ENCODE data around the gene EFNA2. TPM values are rescaled to one million over a fixed set of nuclear protein-coding genes. Genes with fewer than 3 reads are reported as not detected.
A peak's percentile ranks its signal among the peaks of the same experiment; 100 is the strongest.

Gene EFNA2
- total and polyA plus RNA-seq, 5 donors from 2014 or later, result not detected

DNA sequence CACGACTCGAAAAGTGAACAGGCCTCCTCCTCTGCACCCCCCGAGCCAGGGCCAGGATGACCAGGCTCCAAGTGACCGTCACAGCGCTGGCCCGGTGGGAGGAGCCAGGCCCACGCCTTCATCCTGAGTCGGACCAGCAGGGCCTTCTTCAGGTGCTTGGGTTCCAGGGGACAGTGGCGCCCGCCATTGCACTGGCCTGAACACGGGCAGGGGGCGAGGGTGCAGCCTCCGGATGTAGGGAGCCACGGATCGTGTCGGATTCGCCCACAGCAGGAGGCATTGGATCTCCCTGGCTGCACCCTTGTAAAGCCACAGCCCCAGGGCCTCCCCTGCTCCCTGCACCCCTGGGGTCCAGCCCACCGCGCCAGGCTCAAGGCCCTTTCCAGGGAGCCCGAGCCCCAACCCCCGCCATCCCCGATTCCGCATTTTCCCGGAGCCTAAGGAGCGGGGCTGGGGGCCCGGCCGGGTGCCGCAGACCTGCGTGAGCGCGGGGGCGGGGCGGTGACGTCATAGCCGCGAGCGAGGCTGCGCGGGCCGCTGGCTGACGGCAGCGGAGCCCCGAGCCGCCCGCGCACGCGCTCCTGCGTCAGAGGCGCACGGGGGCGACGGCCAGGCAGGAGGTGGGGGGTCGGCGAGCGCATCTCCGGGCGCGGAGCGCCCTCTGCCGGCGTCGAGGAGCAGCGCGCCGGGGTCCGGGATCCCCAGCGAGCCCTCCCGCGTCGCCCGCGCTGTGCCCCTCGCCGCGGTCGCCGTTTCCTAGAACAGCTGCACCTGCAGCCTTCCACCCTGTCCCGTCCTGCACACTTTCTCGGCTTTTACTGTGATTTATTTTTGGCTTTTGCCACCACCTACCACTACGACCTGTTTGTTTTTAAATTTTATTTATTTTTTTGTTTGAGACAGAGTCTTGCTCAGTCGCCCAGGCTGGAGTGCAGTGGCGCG lies 45.6 kb upstream of the EFNA2 start:
- DNase-seq (peak; percentile 87 to 93 (median 90)), ATAC-seq (ENCODE audit: low read depth in 2 of 2) (peak; percentile 55 to 59)
- no peaks in the 10 kb centered on the region for H3K36me3 Mint-ChIP-seq
- H3K4me3 Mint-ChIP-seq, result peak overlapping the region in 3 of 4 donors; percentile 83 to 96 (median 89)
- no peak overlapping the region for H3K4me3 ChIP-seq (ENCODE audit: low read depth, low read length)
- peaks cover 57% of the 10 kb centered on the region for H3K4me1 ChIP-seq (ENCODE audit: control insufficient read depth, insufficient read depth, low read length, poor library complexity, severe bottlenecking)
- H3K36me3 ChIP-seq (ENCODE audit: control insufficient read depth, insufficient read depth, low read length), result no peaks in the 10 kb centered on the region
- no peaks in the 10 kb centered on the region for H3K27me3 ChIP-seq (ENCODE audit: control insufficient read depth, insufficient read depth, low read length)
- peaks cover 0 to 3% (median 0%) of the 10 kb centered on the region in 7 donors for H3K9me3 Mint-ChIP-seq
- peaks cover 21% of the 10 kb centered on the region for H3K27me3 Mint-ChIP-seq
- peak overlapping the region; percentile 61 for H3K27ac ChIP-seq (ENCODE audit: insufficient read depth, low read length, poor library complexity, severe bottlenecking)
- no peaks in the 10 kb centered on the region for H3K9me3 ChIP-seq (ENCODE audit: control insufficient read depth in 2 of 2, low read length in 2 of 2)
- H3K27ac Mint-ChIP-seq, result peak overlapping the region in 1 of 3 donors; percentile 71
- peaks cover 0 to 46% (median 20%) of the 10 kb centered on the region in 4 donors for H3K4me1 Mint-ChIP-seq

DNA sequence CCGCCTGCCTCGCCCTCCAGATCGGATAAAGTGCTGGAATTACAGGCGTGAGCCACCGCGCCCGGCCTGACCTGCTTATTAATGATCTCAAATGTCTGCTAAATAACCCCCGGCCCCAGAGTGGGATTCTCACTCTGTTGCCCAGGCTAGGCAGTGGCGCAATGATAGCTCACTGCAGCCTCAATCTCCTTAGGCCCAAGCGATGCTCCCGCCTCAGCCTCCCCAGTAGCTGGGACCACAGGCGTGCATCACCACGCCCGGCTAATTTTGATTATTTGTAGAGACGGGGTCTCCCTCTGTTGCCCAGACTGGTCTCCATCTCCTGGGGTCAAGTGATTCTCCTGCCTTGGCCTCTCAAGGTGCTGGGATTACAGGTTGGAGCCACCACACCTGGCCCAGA lies 44.7 kb upstream of the EFNA2 start:
- peaks cover 0 to 46% (median 20%) of the 10 kb centered on the region in 4 donors for H3K4me1 Mint-ChIP-seq
- DNase-seq, result no peak
- H3K4me3 ChIP-seq (ENCODE audit: low read depth, low read length), result peak overlapping the region; percentile 41

DNA sequence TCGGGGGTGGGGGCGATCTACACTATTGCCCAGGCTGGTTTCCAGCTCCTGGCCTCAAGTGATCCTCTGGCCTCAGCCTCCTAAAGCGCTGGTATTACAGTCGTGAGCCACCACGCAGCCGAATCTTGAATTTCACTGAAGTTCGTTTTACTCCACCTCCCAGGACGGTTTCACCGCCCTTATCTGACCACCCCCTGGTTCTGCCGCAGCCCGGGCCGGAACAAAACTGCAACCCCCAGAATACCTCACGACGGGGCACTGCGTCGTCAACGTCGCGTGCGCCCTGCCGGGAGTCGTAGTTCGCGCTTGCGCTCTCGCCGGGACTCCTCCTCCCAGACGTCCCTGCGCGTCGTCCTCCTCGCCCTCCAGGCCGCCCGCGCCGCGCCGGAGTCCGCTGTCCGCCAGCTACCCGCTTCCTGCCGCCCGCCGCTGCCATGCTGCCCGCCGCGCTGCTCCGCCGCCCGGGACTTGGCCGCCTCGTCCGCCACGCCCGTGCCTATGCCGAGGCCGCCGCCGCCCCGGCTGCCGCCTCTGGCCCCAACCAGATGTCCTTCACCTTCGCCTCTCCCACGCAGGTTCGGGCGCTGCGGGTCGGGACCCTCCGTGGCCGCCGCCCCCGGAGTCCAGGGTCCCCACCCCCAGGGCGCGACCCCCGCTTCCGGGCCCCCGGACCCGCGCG lies 44.1 kb upstream of the EFNA2 start, which contains the start of gene ATP5F1D:
ATP5F1D (plus strand) TSS at position 335 of the 679 bp plus-strand sequence; CDS start at position 435, 100 bp downstream.
- Mint-ChIP-seq H3K27ac (peak within 1 kb of the TSS; percentile 96 to 98 (median 97)), H3K4me1 (peaks cover 0 to 46% (median 20%) of the 10 kb centered on the region in 4 donors)
- H3K27ac ChIP-seq (ENCODE audit: insufficient read depth, low read length, poor library complexity, severe bottlenecking), result peak within 1 kb of the TSS; percentile 74

More for the DNA sequence above, 44.7 kb upstream of the EFNA2 start:
- H3K36me3 ChIP-seq (ENCODE audit: control insufficient read depth, insufficient read depth, low read length), result no peaks in the 10 kb centered on the region
- Mint-ChIP-seq H3K27ac (peak overlapping the region; percentile 96 to 98 (median 97)), H3K36me3 (no peaks in the 10 kb centered on the region), H3K27me3 (peaks cover 21% of the 10 kb centered on the region), H3K9me3 (peaks cover 0 to 3% (median 0%) of the 10 kb centered on the region in 7 donors), H3K4me3 (peak overlapping the region; percentile 89 to 96 (median 94))
- H3K9me3 ChIP-seq (ENCODE audit: control insufficient read depth in 2 of 2, low read length in 2 of 2), result no peaks in the 10 kb centered on the region
- no peaks in the 10 kb centered on the region for H3K27me3 ChIP-seq (ENCODE audit: control insufficient read depth, insufficient read depth, low read length)
- ATAC-seq (ENCODE audit: low read depth in 2 of 2), result no peak
- peak overlapping the region; percentile 74 for H3K27ac ChIP-seq (ENCODE audit: insufficient read depth, low read length, poor library complexity, severe bottlenecking)
- peaks cover 62% of the 10 kb centered on the region for H3K4me1 ChIP-seq (ENCODE audit: control insufficient read depth, insufficient read depth, low read length, poor library complexity, severe bottlenecking)

DNA sequence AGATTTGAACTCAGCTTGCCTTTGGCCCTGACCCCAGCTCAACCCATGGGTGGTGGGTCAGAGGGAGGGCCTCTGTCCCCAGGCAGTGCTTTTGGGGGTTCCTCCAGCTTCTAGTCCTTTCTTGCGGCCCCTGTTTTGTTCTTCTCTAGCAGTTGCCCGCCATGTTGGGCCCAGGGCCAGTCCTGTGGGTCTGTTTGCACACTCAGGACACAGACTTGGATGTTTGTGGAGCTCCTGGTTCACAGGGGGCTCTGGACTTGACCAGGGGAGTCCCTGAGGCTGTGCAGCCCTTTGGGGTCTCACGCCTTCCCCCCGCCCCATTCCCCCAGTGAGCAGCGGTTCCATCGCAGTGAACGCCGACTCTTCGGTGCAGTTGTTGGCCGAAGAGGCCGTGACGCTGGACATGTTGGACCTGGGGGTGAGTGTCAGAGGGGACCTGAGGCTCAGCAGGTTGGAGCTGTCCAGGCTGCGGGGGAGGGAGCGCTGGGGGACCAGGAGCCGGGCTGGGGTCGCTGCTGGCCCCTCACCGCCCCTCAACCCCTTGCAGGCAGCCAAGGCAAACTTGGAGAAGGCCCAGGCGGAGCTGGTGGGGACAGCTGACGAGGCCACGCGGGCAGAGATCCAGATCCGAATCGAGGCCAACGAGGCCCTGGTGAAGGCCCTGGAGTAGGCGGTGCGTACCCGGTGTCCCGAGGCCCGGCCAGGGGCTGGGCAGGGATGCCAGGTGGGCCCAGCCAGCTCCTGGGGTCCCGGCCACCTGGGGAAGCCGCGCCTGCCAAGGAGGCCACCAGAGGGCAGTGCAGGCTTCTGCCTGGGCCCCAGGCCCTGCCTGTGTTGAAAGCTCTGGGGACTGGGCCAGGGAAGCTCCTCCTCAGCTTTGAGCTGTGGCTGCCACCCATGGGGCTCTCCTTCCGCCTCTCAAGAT lies 41.6 kb upstream of the EFNA2 start:
- Histone ChIP-seq H3K36me3 (ENCODE audit: control insufficient read depth, insufficient read depth, low read length) (no peaks in the 10 kb centered on the region), H3K27me3 (ENCODE audit: control insufficient read depth, insufficient read depth, low read length) (no peaks in the 10 kb centered on the region), H3K9me3 (ENCODE audit: control insufficient read depth in 2 of 2, low read length in 2 of 2) (no peaks in the 10 kb centered on the region), H3K4me3 (ENCODE audit: low read depth, low read length) (no peak overlapping the region), H3K4me1 (ENCODE audit: control insufficient read depth, insufficient read depth, low read length, poor library complexity, severe bottlenecking) (peaks cover 54% of the 10 kb centered on the region), H3K27ac (ENCODE audit: insufficient read depth, low read length, poor library complexity, severe bottlenecking) (peak overlapping the region; percentile 57)
- peak; percentile 38 to 47 for ATAC-seq (ENCODE audit: low read depth in 2 of 2)
- Mint-ChIP-seq H3K4me3 (peak overlapping the region; percentile 61 to 96 (median 86)), H3K9me3 (peaks cover 0 to 3% (median 0%) of the 10 kb centered on the region in 7 donors), H3K27ac (peak overlapping the region in 2 of 3 donors; percentile 86 to 93), H3K36me3 (no peaks in the 10 kb centered on the region), H3K27me3 (peaks cover 12% of the 10 kb centered on the region), H3K4me1 (peaks cover 0 to 38% (median 15%) of the 10 kb centered on the region in 4 donors)
- DNase-seq, result peak; percentile 75 to 87 (median 87)

More for the DNA sequence above, 44.1 kb upstream of the EFNA2 start, which contains the start of gene ATP5F1D:
- peak; percentile 68 to 70 for ATAC-seq (ENCODE audit: low read depth in 2 of 2)
- no peaks in the 10 kb centered on the region for H3K36me3 ChIP-seq (ENCODE audit: control insufficient read depth, insufficient read depth, low read length)
- peaks cover 21% of the 10 kb centered on the region for H3K27me3 Mint-ChIP-seq
- DNase-seq, result peak; percentile 82 to 95 (median 88)
- H3K4me3 ChIP-seq (ENCODE audit: low read depth, low read length), result peak within 1 kb of the TSS; percentile 41
- H3K4me1 ChIP-seq (ENCODE audit: control insufficient read depth, insufficient read depth, low read length, poor library complexity, severe bottlenecking), result peaks cover 62% of the 10 kb centered on the region
- peak within 1 kb of the TSS; percentile 89 to 96 (median 94) for H3K4me3 Mint-ChIP-seq
- H3K9me3 Mint-ChIP-seq, result peaks cover 0 to 3% (median 0%) of the 10 kb centered on the region in 7 donors
- no peaks in the 10 kb centered on the region for H3K27me3 ChIP-seq (ENCODE audit: control insufficient read depth, insufficient read depth, low read length)
- no peaks in the 10 kb centered on the region for H3K9me3 ChIP-seq (ENCODE audit: control insufficient read depth in 2 of 2, low read length in 2 of 2)
- no peaks in the 10 kb centered on the region for H3K36me3 Mint-ChIP-seq

DNA sequence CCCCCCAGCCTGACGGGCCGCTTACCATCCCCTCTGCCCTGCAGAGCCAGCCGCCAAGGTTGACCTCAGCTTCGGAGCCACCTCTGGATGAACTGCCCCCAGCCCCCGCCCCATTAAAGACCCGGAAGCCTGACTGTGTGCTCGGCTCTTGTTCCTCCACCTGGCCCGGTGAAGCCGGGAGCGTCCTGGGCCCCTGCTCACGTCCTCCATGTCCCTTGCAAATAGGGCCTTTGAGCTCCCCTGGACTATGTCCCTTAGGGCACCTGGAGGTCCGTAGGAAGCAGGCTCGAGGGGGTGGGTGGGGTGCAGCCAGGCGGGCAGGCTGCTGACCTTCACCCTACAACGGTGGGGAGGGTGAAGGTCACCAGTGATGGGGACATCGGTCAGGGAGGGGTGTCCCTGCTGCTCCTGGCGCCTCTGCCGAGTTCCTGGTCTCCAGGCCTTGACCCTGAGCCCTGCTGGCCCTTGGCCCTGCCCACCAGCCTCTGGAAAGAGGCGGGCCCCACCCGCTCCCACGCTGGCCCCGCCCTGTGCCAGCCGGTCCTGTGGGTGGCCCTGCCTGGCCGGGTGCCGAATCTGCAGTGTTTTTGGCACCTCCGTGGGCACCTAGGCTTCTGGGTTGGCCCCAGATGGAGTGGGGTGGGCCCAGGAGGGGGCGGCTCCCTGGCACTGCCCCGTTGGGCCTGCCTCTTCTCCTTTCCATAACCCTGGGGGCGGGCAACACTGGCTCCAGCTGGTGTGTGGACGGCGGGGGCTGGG lies 40.8 kb upstream of the EFNA2 start:
- Mint-ChIP-seq H3K36me3 (no peaks in the 10 kb centered on the region), H3K4me1 (peaks cover 0 to 32% (median 10%) of the 10 kb centered on the region in 4 donors), H3K4me3 (peak overlapping the region; percentile 61 to 90 (median 82)), H3K27me3 (peaks cover 5% of the 10 kb centered on the region), H3K9me3 (peaks cover 0 to 3% (median 0%) of the 10 kb centered on the region in 7 donors), H3K27ac (peak overlapping the region in 2 of 3 donors; percentile 86 to 93)
- Histone ChIP-seq H3K27ac (ENCODE audit: insufficient read depth, low read length, poor library complexity, severe bottlenecking) (peak overlapping the region; percentile 57), H3K4me1 (ENCODE audit: control insufficient read depth, insufficient read depth, low read length, poor library complexity, severe bottlenecking) (peaks cover 51% of the 10 kb centered on the region), H3K36me3 (ENCODE audit: control insufficient read depth, insufficient read depth, low read length) (no peaks in the 10 kb centered on the region), H3K9me3 (ENCODE audit: control insufficient read depth in 2 of 2, low read length in 2 of 2) (no peaks in the 10 kb centered on the region), H3K27me3 (ENCODE audit: control insufficient read depth, insufficient read depth, low read length) (no peaks in the 10 kb centered on the region), H3K4me3 (ENCODE audit: low read depth, low read length) (no peak overlapping the region)
- ATAC-seq (ENCODE audit: low read depth in 2 of 2) (no peak), DNase-seq (no peak)

DNA sequence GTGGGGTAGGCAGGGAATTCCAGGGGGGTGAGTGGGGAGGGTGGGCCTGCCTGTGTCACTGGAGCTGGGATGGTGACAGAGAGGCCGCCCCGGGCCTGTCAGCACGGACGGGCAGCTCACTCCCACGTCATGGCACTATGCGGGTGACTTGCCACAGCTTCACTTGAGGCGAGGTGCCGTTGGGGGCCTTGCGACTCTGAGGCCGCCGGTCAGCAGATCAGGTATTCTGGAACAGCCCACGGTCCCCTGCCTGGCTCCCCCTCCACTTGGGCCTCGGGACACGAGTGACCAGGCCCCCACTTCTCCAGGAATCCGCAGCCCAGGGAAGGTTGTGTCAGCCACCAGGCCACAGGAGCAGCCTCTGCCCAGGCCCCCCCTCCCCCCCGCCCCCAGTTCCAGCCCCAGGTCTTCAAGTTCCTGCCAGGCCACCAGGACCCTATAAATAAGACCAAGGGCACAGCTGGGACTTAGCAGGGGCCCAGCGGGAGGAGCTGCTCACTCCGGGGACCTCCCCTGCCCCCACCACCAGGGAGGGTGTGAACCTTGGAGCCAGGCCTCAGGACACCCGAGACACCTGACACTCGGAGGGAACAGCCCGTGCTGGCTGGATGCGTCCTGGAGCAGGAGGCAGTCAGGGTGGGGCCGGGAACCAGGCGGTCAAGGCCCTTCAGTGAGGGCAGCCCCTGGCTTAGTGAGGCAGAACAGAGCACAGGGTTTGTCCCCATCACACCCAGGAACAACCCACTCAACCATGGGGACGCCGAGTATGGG lies 40.0 kb upstream of the EFNA2 start:
- ATAC-seq (ENCODE audit: low read depth in 2 of 2) (no peak), DNase-seq (no peak)
- Mint-ChIP-seq H3K27me3 (peaks cover 5% of the 10 kb centered on the region), H3K4me1 (peaks cover 0 to 32% (median 10%) of the 10 kb centered on the region in 4 donors), H3K27ac (peak overlapping the region in 1 of 3 donors; percentile 52), H3K4me3 (peak overlapping the region in 1 of 4 donors; percentile 54), H3K36me3 (no peaks in the 10 kb centered on the region), H3K9me3 (peaks cover 0 to 3% (median 0%) of the 10 kb centered on the region in 7 donors)
- Histone ChIP-seq H3K4me3 (ENCODE audit: low read depth, low read length) (no peak overlapping the region), H3K4me1 (ENCODE audit: control insufficient read depth, insufficient read depth, low read length, poor library complexity, severe bottlenecking) (peaks cover 45% of the 10 kb centered on the region), H3K27me3 (ENCODE audit: control insufficient read depth, insufficient read depth, low read length) (no peaks in the 10 kb centered on the region), H3K27ac (ENCODE audit: insufficient read depth, low read length, poor library complexity, severe bottlenecking) (no peak overlapping the region), H3K36me3 (ENCODE audit: control insufficient read depth, insufficient read depth, low read length) (no peaks in the 10 kb centered on the region), H3K9me3 (ENCODE audit: control insufficient read depth in 2 of 2, low read length in 2 of 2) (no peaks in the 10 kb centered on the region)
